H1 (cell line): ENCODE measurements around the gene MRPS35. TPM values are rescaled to one million over a fixed set of nuclear protein-coding genes. Genes with fewer than 3 reads are reported as not detected.

Source experiments
- CTCF ChIA-PET: fragments of 300-600 bp; sonication (Branson Sonifier 250); formaldehyde crosslinking; loops from one replicate; lab custom pipeline; 2021; ENCODE audit not compliant: partially characterized antibody; lab: Charles Lee
- POLR2A ChIA-PET: fragments of 300-600 bp; sonication (Branson Sonifier 250); formaldehyde crosslinking; loops from one replicate; lab custom pipeline; 2021; ENCODE audit warnings: inconsistent platforms; ENCODE audit not compliant: partially characterized antibody; lab: Charles Lee
- DNase-seq, 2 experiments: peaks; one replicate each; pipeline versions ENCODE4 v3.0.0 to v3.0.0-alpha.2; 2010 to 2022; ENCODE audit warnings: low spot score in 2 of 2, low read depth in 1 of 2, mixed read lengths in 1 of 2
- FAIRE-seq: peaks from 2 replicates; lab custom pipeline; 2011; peaks lifted over from hg19 to GRCh38; lab: Jason Lieb, UNC
- H2AFZ ChIP-seq: 2 replicates; pipeline ENCODE4 v1.8.1; 2012; ENCODE audit warnings: low read length, inconsistent platforms
- H2AK5ac ChIP-seq: 2 replicates; pipeline ENCODE4 v1.6.1; 2013; ENCODE audit warnings: low read depth, low read length
- H2BK120ac ChIP-seq: replicated peaks from 2 replicates; pipeline ENCODE3; 2013; ENCODE audit warnings: low read depth, low read length, inconsistent platforms
- H2BK12ac ChIP-seq: 2 replicates; pipeline ENCODE4 v1.6.1; 2013; ENCODE audit warnings: low read depth, low read length
- H2BK15ac ChIP-seq: 2 replicates; pipeline ENCODE4 v1.6.1; 2013; ENCODE audit warnings: low read length
- H2BK20ac ChIP-seq: 2 replicates; pipeline ENCODE4 v1.6.1; 2013; ENCODE audit warnings: low read length
- H2BK5ac ChIP-seq: 2 replicates; pipeline ENCODE4 v1.6.1; 2013; ENCODE audit warnings: low read depth, low read length
- H3K14ac ChIP-seq: 2 replicates; pipeline ENCODE4 v1.6.1; 2013; ENCODE audit warnings: inconsistent platforms; ENCODE audit not compliant: insufficient read length
- H3K18ac ChIP-seq: 2 replicates; pipeline ENCODE4 v1.6.1; 2013; ENCODE audit warnings: low read length; ENCODE audit errors: extremely low read depth
- H3K23ac ChIP-seq: 2 replicates; pipeline ENCODE4 v1.6.1; 2013; ENCODE audit warnings: inconsistent platforms; ENCODE audit not compliant: insufficient read length
- H3K23me2 ChIP-seq: 2 replicates; pipeline ENCODE4 v1.6.1; 2013; ENCODE audit warnings: low read depth, low read length
- H3K27ac ChIP-seq: 2 replicates; pipeline ENCODE4 v1.6.1; 2011; ENCODE audit warnings: low read depth, low read length, inconsistent platforms
- H3K27me3 ChIP-seq, 4 experiments: replicated peaks in 1 of 4; 1 replicate in 1 of 4; 2 replicates in 3 of 4; pipeline versions ENCODE4 v1.6.1 to v1.8.1; 2011 to 2013; ENCODE audit warnings: low read length in 3 of 4, mild to moderate bottlenecking in 3 of 4, inconsistent platforms in 2 of 4, mixed read lengths in 2 of 4, moderate library complexity in 1 of 4; ENCODE audit not compliant: control insufficient read depth in 3 of 4, insufficient read depth in 3 of 4; ENCODE audit errors: extremely low read depth in 1 of 4
- H3K36me3 ChIP-seq, 4 experiments: 2 replicates each; pipeline versions ENCODE4 v1.6.1 to v1.8.1; 2011 to 2013; ENCODE audit warnings: mild to moderate bottlenecking in 4 of 4, low read length in 3 of 4, moderate library complexity in 2 of 4, control low read depth in 1 of 4, inconsistent platforms in 1 of 4; ENCODE audit not compliant: insufficient read depth in 4 of 4, control insufficient read depth in 2 of 4
- H3K4ac ChIP-seq: replicated peaks from 2 replicates; pipeline ENCODE3; 2013; ENCODE audit warnings: low read length, low read depth, mixed read lengths, inconsistent platforms; ENCODE audit not compliant: insufficient read length
- H3K4me1 ChIP-seq, 4 experiments: replicated peaks in 1 of 4; 1 replicate in 1 of 4; 2 replicates in 3 of 4; pipeline versions ENCODE4 v1.6.1 to v1.8.1; 2011 to 2013; ENCODE audit warnings: low read length in 3 of 4, inconsistent platforms in 2 of 4, mixed read lengths in 1 of 4; ENCODE audit not compliant: insufficient read depth in 4 of 4, control insufficient read depth in 3 of 4
- H3K4me2 ChIP-seq, 2 experiments: 2 replicates each; pipeline versions ENCODE4 v1.6.1 to v1.8.1; 2011 to 2013; ENCODE audit warnings: low read depth in 2 of 2, low read length in 2 of 2, control low read depth in 1 of 2, inconsistent platforms in 1 of 2, mild to moderate bottlenecking in 1 of 2; ENCODE audit not compliant: insufficient read depth in 1 of 2
- H3K4me3 ChIP-seq, 4 experiments: fragments of 200-600, 300-600 bp in 1 of 4; sonication (generic), shearing (Covaris generic), sonication (Bioruptor Twin) in 1 of 4; 2 replicates each; pipeline versions ENCODE4 v1.5.1 to v1.8.1; 2011 to 2016; ENCODE audit warnings: low read length in 4 of 4, low read depth in 3 of 4, control low read depth in 2 of 4, inconsistent platforms in 2 of 4, mild to moderate bottlenecking in 2 of 4, mixed read lengths in 1 of 4, moderate library complexity in 1 of 4; ENCODE audit not compliant: insufficient read depth in 2 of 4; ENCODE audit errors: extremely low read depth in 1 of 4
- H3K56ac ChIP-seq: replicated peaks from 2 replicates; pipeline ENCODE3; 2013; ENCODE audit warnings: low read depth, mild to moderate bottlenecking, mixed read lengths, low read length, inconsistent platforms; ENCODE audit not compliant: insufficient read length
- H3K79me1 ChIP-seq: 2 replicates; pipeline ENCODE4 v1.6.1; 2013; ENCODE audit warnings: low read depth, low read length, control low read depth
- H3K79me2 ChIP-seq, 2 experiments: 2 replicates each; pipeline versions ENCODE4 v1.6.1 to v1.8.1; 2012 to 2013; ENCODE audit warnings: low read length in 2 of 2, mild to moderate bottlenecking in 2 of 2, inconsistent platforms in 1 of 2; ENCODE audit not compliant: insufficient read depth in 2 of 2, control insufficient read depth in 1 of 2
- H3K9ac ChIP-seq, 4 experiments: replicated peaks in 1 of 4; 1 replicate in 1 of 4; 2 replicates in 3 of 4; pipeline versions ENCODE4 v1.6.1 to v1.8.1; 2011 to 2013; ENCODE audit warnings: low read depth in 3 of 4, low read length in 3 of 4, control low read depth in 2 of 4, mild to moderate bottlenecking in 2 of 4, moderate library complexity in 2 of 4, inconsistent platforms in 1 of 4; ENCODE audit errors: extremely low read depth in 1 of 4
- H3K9me3 ChIP-seq, 2 experiments: 2 replicates each; pipeline versions ENCODE4 v1.6.1 to v1.8.1; 2012 to 2013; ENCODE audit warnings: mild to moderate bottlenecking in 2 of 2, moderate library complexity in 2 of 2, control low read depth in 1 of 2, inconsistent platforms in 1 of 2, low read depth in 1 of 2, low read length in 1 of 2, mixed read lengths in 1 of 2; ENCODE audit not compliant: insufficient read depth in 2 of 2
- H4K20me1 ChIP-seq, 2 experiments: replicated peaks in 1 of 2; 2 replicates each; pipeline versions ENCODE3 to v1.8.1; 2011 to 2013; ENCODE audit warnings: inconsistent platforms in 2 of 2, low read length in 2 of 2, mild to moderate bottlenecking in 1 of 2; ENCODE audit not compliant: insufficient read depth in 2 of 2, control insufficient read depth in 1 of 2
- H4K5ac ChIP-seq: 2 replicates; pipeline ENCODE4 v1.6.1; 2013; ENCODE audit warnings: low read length, low read depth, mixed read lengths, inconsistent platforms; ENCODE audit not compliant: insufficient read length
- H4K8ac ChIP-seq: 2 replicates; pipeline ENCODE4 v1.8.0; 2013; ENCODE audit warnings: mild to moderate bottlenecking, moderate library complexity, low read length, inconsistent platforms; ENCODE audit not compliant: insufficient read depth; ENCODE audit errors: extremely low read depth
- H4K91ac ChIP-seq: replicated peaks from 2 replicates; pipeline ENCODE3; 2013; ENCODE audit warnings: low read length, mixed read lengths, inconsistent platforms; ENCODE audit not compliant: insufficient read length
- BCL11A ChIP-seq, 2 experiments: IDR thresholded peaks; one replicate each; pipeline ENCODE4 v1.6.1; 2011; ENCODE audit warnings: low read depth in 2 of 2, low read length in 2 of 2, mild to moderate bottlenecking in 2 of 2
- BRCA1 ChIP-seq: IDR thresholded peaks from 2 replicates; pipeline ENCODE4 v1.6.1; 2012; ENCODE audit warnings: low read depth, low read length, improper control_type of control experiment
- CHD1 ChIP-seq: IDR thresholded peaks from 2 replicates; pipeline ENCODE4 v1.6.1; 2012; ENCODE audit warnings: low read depth, low read length, improper control_type of control experiment
- CHD2 ChIP-seq: IDR thresholded peaks from 2 replicates; pipeline ENCODE4 v1.6.1; 2012; ENCODE audit warnings: low read length, improper control_type of control experiment
- KDM1A ChIP-seq: fragments of 200-600, 300-600 bp; sonication (generic); IDR thresholded peaks from 2 replicates; pipeline ENCODE4 v1.7.1; 2016; ENCODE audit warnings: mild to moderate bottlenecking, low read length, borderline replicate concordance
- RAD21 ChIP-seq, 2 experiments: IDR thresholded peaks in 1 of 2; conservative IDR thresholded peaks in 1 of 2; 2 replicates each; pipeline ENCODE4 v1.6.1; 2011; ENCODE audit warnings: low read depth in 2 of 2, low read length in 2 of 2, improper control_type of control experiment in 1 of 2, inconsistent platforms in 1 of 2, mild to moderate bottlenecking in 1 of 2, moderate library complexity in 1 of 2
- RNF2 ChIP-seq: fragments of 200-900, 300-1000 bp; sonication (generic); IDR thresholded peaks from 2 replicates; pipeline ENCODE4 v1.7.1; 2016; ENCODE audit warnings: borderline replicate concordance, low read depth, mild to moderate bottlenecking, antibody characterized with exemption, low read length; ENCODE audit not compliant: poor library complexity, severe bottlenecking; ENCODE audit errors: missing control alignments
- SAP30 ChIP-seq: fragments of 300-600 bp; sonication (generic); IDR thresholded peaks from 2 replicates; pipeline ENCODE4 v1.7.1; 2012; ENCODE audit warnings: low read length, moderate library complexity, mild to moderate bottlenecking, inconsistent platforms; ENCODE audit not compliant: insufficient read depth, insufficient replicate concordance
- SIRT6 ChIP-seq: IDR thresholded peaks from one replicate; pipeline ENCODE4 v1.7.1; 2012; ENCODE audit warnings: low read length, inconsistent platforms
- SP2 ChIP-seq: IDR thresholded peaks from 2 replicates; pipeline ENCODE4 v1.6.1; 2012; ENCODE audit warnings: mild to moderate bottlenecking, low read length, inconsistent platforms
- SUZ12 ChIP-seq: fragments of 200-600 bp; sonication (generic); IDR thresholded peaks from 2 replicates; pipeline ENCODE4 v1.6.1; 2012; ENCODE audit warnings: mild to moderate bottlenecking, inconsistent platforms, low read length, moderate library complexity, mixed read lengths
- TCF12 ChIP-seq: IDR thresholded peaks from 2 replicates; pipeline ENCODE4 v1.6.1; 2011; ENCODE audit warnings: low read depth, mild to moderate bottlenecking, low read length
- YY1 ChIP-seq: IDR thresholded peaks from 2 replicates; pipeline ENCODE4 v1.6.1; 2011; ENCODE audit warnings: low read depth, mild to moderate bottlenecking, low read length
- WGBS, 2 experiments: shearing (Covaris generic) in 1 of 2; methylation state at CpG; one replicate each; pipeline versions ENCODE4 v1.1.6 to v1.1.7; 2013 to 2015; ENCODE audit warnings: low lambda C conversion rate in 2 of 2, mixed read lengths in 2 of 2, inconsistent platforms in 1 of 2, low coverage in 1 of 2, missing lambda C conversion rate in 1 of 2; ENCODE audit not compliant: insufficient replicate concordance in 2 of 2, insufficient coverage in 1 of 2, insufficient read length in 1 of 2; ENCODE audit errors: extremely low coverage in 1 of 2, missing lambda C conversion rate in 1 of 2; 5-methylcytosine and 5-hydroxymethylcytosine counted together
- polyA plus RNA-seq, 7 experiments: library from polyadenylated mRNA; depleted of rRNA in 3 of 7; stranded (reverse) in 5 of 7; unstranded in 2 of 7; fragments of >200 nt in 5 of 7; fragments of 200-250 nt in 2 of 7; gene quantifications; 1 replicate in 5 of 7; 2 replicates in 1 of 7; 4 replicates in 1 of 7; pipeline versions ENCODE4 v1.2.1 to v1.2.3, GENCODE V29; 2011 to 2013; ENCODE audit warnings: missing spikeins in 2 of 7, mixed read lengths in 2 of 7
- total RNA-seq: library from RNA; stranded (reverse); fragmentation: NEBNext Ultra II Directional; extraction: Animal tissue kit (Norgen Biotek cat#: 25700); gene quantifications from 2 replicates; pipeline ENCODE4 v1.2.1, GENCODE V29; 2021
- TF ChIP-seq, protein P1 (sequence below): IDR thresholded peaks from 2 replicates; pipeline ENCODE4 v1.6.1; 2012; ENCODE audit warnings: inconsistent platforms

MRPS35 gene
- total and polyA plus RNA-seq, 2 of the 8 experiments (the other 6 are each of a cell fraction or from before 2014, with no cell fraction given): 26.8 to 47.9 TPM

DNA sequence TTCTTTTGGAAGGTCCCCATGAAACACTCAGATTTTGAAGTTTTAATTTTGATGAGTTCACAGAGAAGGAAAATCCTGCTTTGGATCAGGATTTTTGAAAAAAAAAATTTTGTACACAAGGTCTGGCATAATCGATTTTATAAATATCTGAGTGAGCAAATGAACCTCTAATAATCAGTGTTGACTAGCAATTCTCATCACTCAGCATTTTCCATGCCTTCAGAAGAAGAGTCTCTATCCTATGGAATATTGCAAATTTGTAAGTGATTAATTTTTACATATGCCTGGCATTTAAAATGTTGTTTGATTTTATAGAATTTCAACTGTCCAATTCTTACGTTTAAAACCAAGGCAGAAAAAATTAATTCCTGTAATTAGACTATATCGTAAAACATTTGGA is 44.9 kb upstream of the MRPS35 start:
- no peak overlapping the region for H2BK15ac ChIP-seq
- H3K4ac ChIP-seq: no peak overlapping the region
- no peak overlapping the region for H4K5ac ChIP-seq
- H3K14ac ChIP-seq: no peak overlapping the region
- no peaks in the 10 kb centered on the region for H3K4me1 ChIP-seq
- no peak overlapping the region for H3K56ac ChIP-seq
- no peak overlapping the region for H2AK5ac ChIP-seq
- no peak overlapping the region for H3K9ac ChIP-seq
- H4K20me1 ChIP-seq: no peaks in the 10 kb centered on the region
- ChIA-PET CTCF (no interaction called here), POLR2A (no interaction called here)
- H3K79me1 ChIP-seq: no peaks in the 10 kb centered on the region
- no peaks in the 10 kb centered on the region; the same call in 1 of the 2 replicates for H3K23me2 ChIP-seq
- H3K27me3 ChIP-seq: no peaks in the 10 kb centered on the region
- 95% methylated on average over 3 of the region's 3 CpGs; no CpG with 5 or more reads in 1 of the 2 experiments for WGBS, 2 experiments
- FAIRE-seq: no peak
- H4K91ac ChIP-seq: no peak overlapping the region
- no peak overlapping the region for H2BK12ac ChIP-seq
- H3K4me3 ChIP-seq: no peak overlapping the region
- H3K27ac ChIP-seq: no peak overlapping the region
- no peak overlapping the region for H2AFZ ChIP-seq
- H3K4me2 ChIP-seq: no peak overlapping the region
- no peak overlapping the region for H2BK5ac ChIP-seq
- no peak overlapping the region for H3K18ac ChIP-seq
- H3K9me3 ChIP-seq: no peaks in the 10 kb centered on the region
- DNase-seq: no peak
- no peak overlapping the region for H4K8ac ChIP-seq
- H2BK120ac ChIP-seq: no peak overlapping the region
- H3K79me2 ChIP-seq: no peaks in the 10 kb centered on the region
- H3K36me3 ChIP-seq: peaks cover 0 to 6% (median 1%) of the 10 kb centered on the region in 4 experiments; a peak in 1 of 8 replicates
- no peak overlapping the region for H3K23ac ChIP-seq
- no peak overlapping the region for H2BK20ac ChIP-seq
- TF ChIP-seq BRCA1 (no peak), RNF2 (no peak), SAP30 (no peak), BCL11A (IDR thresholded peaks at IDR 0.05; ENCODE audit: low read depth in 2 of 2, low read length in 2 of 2) (no peak), CHD2 (no peak), YY1 (no peak), CHD1 (no peak), SP2 (no peak), SUZ12 (no peak), SIRT6 (no peak), KDM1A (no peak), RAD21 (IDR thresholded peaks at IDR 0.05 in 1 of 2, conservative IDR thresholded peaks at IDR 0.05 in 1 of 2; ENCODE audit: low read depth in 2 of 2, low read length in 2 of 2) (no peak), TCF12 (no peak)
- TF ChIP-seq, protein P1, sequence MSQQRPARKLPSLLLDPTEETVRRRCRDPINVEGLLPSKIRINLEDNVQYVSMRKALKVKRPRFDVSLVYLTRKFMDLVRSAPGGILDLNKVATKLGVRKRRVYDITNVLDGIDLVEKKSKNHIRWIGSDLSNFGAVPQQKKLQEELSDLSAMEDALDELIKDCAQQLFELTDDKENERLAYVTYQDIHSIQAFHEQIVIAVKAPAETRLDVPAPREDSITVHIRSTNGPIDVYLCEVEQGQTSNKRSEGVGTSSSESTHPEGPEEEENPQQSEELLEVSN: no peak
